Activated T-helper 9 cell treated with anti-CD3 and anti-CD28 coated beads, Interleukin-2, amount 50 U/mL, for 16 hours (primary cell): ENCODE results near the gene TMEM208.

Experiments
- DNase-seq: peaks from one replicate; pipeline ENCODE4 v3.0.0-alpha.2; 2020; ENCODE audit warnings: low read depth

Gene TMEM208

DNA sequence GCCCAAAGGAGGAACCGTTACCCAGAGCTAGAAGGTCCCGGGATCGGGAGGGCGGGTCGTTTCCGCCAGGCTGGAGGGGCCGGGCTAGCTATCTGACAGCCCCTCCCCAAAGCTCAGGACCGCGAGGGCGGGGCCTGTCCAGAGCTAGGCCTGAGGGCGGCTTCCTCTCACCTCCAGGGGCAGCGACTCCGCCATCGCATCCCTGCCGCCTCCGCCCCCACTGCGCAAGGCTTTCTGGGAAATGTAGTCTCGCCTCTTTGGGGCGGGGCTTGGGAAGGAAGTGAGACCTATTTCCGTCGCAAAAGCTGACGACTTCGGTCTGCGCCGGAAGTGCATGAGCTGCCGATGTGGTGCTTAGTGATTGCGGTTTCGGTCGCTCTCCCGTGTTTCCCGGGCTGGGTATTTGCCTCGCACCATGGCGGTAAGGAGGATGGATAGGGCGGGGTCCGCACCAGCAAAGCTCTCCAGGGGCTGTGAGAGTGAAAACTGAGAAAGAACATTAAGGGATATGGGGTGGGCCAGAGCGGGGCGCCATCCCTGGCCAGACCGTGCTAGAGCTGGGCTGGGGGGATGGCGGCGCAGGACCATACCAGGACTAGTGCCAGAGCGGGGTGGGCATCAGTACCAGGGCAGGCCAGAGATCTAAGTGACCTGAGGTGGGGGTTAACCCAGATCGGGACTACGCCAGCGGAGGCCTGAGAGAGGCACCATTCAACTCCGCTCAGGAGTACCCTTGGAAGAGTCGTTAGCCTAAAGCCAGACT lies at the start of gene TMEM208:
TMEM208 (plus strand) TSS at position 327 of the 763 bp plus-strand sequence; CDS start at position 416, 89 bp downstream.
- DNase-seq, result peak; percentile 97

DNA sequence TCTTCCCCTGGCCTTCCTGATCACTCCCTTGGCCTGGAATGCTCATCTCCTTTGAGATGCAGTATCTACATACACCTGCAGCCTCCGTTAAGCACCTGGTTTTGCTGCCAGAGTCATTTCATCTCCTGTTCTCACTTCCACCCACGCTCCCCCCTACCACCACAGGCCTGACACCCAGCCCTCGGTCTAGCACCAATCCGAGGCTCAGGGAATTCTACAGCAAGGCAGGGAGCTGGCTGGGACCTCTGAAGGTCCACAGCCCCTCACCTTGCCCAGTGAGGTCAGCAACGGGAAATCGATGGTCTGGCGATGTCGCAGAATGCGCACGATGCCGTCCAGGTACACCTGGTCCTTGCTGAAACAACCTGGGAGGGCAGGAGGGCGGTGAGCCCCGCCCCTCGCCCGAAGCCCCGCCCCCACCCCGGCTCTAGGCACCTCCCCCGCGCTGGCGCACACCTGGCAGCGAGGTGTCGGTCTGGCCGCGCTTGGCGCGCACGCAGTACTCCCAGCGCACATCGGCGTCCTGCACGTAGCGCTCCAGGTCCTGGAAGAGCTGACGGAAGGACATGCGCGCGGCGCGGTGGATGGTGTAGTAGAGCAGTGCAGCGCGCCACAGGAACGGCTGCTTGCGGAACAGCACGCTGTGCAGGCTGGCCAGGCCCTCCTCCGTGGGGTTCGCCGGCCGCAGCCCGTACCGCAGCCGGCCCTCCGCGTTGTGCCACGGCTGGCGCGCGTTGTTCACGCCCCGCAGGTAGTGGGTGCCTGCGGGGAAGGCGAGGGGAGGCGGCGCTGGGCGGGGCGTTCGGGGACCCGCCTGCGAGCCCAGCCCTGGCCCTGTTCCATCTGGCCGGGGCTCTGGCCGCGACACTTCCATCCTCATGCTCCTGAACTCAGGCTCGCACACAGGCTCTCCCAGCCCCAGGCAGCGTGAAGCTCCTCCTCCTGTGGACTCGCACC lies 48.9 kb upstream of the TMEM208 start:
- peak; percentile 44 for DNase-seq

DNA sequence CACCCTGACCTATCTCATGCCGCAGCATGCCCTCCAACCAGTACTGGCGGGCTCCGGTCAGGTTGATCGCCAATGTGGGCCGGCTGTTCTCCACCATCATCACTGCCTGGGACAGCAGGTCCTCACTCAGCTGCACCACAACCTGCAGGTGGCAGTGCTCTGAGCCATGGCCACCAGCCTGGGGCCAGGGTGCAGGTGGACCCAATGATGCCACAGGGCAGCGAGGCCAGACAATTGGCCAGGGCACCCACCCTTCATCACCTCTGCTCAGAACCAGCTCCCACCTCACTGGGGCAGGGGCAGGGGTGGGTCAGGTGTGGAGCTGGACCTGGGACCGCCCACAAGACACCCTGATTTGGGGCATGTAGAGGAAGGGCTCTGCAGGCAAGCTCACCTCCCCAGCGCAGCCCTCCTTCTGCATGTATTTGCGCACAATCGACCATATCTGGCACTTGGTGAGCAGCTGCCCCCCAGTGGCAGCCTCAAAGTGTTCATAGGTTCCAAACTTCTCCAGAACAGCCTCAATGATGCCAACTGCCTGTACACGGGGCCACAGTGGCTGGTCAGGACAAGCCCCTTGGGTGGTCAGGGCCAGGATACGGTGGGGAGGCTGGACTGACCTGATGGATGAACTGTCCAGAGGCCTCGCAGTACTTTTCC lies 47.4 kb upstream of the TMEM208 start:
- DNase-seq, result no peak

DNA sequence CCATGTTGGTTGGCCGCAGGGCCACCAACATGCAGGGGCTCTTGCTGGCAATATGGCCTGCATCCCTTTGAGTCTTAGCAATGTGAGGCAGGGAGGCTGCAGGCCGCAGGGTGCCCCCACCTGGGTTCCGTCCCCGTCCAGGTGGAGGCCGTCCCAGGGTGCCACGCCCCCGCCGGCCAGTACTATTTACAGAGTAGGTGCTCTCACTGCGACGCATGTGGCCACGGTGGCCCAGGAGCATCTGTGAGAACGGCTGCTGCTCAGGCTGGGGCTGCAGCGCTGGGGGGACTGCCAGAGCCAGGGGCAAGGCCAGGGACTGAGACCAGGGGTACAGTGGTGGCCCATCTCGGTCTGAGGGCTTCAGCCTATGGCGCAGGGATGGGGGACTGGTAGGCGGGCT lies 46.8 kb upstream of the TMEM208 start:
- DNase-seq, result no peak

DNA sequence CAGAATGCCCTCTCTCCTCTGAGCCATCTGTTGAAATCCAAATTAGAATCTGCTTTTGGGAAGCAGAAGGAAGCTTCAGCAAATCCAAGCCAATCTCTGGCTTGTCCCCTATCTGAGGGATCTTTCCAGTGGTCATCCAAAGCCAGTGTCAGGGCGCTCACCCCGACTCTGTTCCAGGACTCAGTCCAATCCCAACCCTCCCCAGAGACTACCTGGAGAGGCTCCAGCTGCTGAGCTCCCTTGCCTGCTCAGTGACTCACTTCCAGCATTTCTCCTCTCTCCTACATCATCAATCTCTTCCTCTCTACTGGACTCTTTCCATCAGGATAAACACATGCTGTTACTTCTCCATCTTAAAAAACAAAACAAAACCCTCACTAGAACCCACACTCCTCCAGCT lies 45.6 kb upstream of the TMEM208 start:
- DNase-seq, result no peak

DNA sequence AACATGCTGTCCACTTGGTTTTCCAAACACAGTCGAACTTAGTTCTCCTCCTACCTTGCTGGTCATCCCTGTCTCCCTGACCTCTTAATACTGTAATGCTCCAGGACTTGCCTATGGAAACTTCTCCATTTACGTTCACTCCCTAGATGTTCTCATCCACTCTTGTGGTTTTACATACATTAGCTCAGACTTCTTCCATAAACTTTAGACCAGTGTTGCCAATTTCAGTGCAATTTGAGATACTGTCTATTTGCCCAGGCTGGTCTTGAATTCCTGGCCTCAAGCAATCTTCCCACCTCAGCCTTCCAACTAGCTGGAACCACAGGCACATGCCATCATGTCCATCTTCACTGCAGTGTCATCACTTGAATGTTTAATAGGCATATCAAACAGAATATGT lies 44.6 kb upstream of the TMEM208 start:
- no peak for DNase-seq

DNA sequence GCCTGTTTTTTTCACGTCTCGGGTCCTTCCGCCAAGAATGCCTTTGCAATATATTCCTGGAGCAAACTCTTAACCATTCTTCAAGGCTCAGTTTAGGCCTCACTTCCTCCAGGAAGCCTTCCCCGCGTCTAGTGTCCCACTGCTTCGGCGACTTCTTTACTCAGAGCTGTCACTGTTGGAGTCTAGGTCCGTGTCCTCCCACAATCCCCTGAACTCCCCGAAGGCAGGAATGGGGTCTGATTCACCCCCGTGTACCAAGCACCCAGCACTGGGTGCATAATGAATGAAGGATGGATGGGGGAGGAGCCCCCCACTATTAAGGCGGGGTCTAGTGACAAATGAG lies 43.7 kb upstream of the TMEM208 start:
- no peak for DNase-seq

DNA sequence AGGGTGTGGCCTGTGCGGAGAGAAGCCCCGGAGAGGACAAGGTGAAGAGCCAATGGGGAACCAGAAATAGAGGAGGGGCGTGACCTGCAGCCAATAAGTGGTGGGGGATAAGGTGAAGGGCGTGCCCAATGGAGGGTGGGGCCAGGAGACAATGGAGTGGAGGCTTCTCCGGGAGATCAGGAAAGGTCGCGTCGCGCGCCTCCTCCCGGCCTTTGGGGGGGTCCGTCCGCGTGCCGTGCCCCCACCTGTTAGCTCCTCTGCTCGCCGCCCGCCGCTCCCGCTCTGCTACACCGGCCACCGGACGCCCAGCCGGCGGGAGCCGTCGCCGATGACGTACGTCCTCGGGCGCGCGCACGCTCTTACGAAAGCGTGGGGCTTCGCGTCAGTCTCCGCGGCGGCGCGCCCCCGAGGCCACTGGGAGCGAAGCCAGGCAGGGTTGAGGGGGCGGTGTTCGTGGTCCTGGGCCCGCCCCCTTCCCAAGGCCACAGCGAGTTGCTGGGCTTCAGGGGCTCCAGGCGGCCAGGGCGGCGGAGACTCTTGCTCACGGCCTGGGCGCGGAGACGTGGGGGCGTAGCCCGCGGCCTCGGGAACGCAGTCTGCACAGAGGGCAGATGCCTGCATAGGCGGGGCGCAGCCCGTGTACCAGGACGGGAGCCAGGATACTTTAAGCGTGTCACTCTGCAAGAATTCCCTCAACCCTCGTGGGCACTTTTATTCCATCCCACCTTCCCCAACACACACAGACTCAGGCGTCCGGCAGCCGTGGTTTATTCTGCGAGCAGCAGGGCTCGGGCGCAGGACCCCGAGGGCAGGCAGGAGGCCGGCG lies 43.1 kb upstream of the TMEM208 start, which contains the start of gene MATCAP1:
MATCAP1 (minus strand) TSS at position 337 of the 826 bp plus-strand sequence. CDS start 3,353 bp downstream, outside the sequence.
- DNase-seq, result peak; percentile 87

DNA sequence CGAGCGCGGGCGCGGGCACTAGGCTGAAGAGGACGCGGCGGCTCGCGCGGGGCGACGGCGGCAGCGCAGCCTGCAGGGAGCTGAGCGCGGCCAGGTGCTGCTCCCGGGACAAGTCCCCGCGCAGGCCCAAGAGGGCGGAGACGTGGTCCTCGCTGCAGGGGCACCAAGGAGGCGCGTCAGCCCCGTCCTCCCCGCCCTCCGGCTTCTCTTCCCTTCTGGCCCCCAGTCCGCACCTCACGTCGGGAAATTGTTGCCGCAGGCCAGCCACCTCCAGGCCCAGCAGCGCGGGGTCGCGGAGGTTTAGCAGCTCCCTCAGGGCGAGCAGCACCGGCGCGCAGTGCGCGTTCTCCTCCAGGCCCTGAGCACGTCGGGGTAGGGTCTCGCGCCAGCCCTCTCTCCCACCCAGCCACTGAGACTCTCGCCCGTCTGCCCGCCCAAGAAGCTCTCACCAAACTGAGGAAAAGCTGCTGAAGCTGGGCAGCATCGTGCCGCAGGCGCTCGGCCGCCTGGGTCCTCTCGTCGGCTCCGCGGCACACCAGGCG lies 42.4 kb upstream of the TMEM208 start:
- no peak for DNase-seq

DNA sequence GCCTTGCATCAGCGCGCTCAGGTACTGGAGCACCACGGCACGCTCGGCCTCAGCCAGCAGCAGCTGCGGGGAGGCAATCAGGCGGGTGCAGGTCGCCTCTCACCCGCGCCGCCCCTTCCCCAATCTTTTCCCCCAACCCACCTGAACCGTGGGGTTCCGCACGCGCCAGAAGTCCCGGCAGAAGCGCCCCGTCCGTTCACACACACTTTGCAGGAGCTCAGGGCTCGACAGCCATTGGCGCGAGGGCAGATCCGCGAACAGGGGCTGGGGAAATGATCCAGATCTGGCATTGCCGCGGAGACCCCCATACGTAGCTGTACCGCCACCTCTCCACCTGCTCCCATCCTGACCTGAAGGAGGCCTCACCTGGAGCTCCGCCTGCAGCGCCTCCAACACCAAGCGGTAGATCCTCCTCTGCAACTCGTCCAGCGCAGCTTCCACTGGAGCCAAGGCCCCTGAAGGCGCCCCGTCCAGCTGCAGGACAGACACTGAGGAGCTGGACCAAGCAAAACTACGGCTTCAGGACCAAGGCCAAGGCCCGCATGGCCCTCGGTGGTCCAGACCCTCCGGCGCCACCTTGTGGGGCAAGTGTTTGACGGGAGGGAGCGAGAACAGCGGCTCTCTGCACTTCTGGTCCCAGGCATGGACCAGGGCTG lies 41.8 kb upstream of the TMEM208 start:
- DNase-seq, result peak; percentile 75

DNA sequence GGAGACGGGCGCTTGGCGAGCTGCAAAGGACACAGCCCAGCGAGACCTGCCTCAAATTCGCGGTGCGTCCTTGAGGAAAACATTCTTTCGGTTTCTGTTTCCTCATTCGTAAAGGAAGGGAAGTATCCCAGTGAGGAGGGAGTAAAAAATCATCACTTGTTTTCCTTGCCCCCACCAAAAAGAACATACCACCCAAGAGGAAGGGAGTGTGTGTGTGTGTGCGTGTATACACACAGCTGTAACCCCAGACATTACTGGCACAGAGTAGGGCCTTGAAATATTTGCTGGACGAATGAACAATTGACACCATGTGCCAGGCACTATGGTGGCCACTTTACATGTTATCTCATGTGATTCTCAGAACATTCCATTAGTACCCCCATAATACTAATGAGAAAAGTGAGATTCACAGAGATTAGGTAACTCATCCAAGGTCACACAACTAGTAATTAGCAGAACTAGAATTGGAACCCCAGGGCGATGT lies 41.2 kb upstream of the TMEM208 start:
- no peak for DNase-seq

DNA sequence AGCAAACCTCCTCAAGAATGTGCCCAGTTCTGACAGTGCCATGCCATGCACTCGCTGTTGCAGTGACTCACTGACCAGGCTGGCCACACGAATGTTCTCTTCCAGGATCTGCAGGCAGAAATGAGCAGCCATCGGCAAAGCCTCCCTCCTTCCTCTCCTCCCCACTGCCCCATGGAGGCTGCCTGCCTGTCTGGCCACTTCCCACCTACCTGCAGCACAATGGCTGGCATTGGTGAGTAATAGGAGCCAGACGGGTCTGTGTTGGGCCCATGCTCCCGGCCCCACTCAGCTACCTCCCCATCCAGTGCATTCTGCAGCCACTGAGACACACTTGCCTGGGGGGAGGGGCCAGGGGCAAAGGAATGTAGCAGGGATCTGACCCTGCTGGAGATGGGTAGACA lies 40.4 kb upstream of the TMEM208 start:
- no peak for DNase-seq

DNA sequence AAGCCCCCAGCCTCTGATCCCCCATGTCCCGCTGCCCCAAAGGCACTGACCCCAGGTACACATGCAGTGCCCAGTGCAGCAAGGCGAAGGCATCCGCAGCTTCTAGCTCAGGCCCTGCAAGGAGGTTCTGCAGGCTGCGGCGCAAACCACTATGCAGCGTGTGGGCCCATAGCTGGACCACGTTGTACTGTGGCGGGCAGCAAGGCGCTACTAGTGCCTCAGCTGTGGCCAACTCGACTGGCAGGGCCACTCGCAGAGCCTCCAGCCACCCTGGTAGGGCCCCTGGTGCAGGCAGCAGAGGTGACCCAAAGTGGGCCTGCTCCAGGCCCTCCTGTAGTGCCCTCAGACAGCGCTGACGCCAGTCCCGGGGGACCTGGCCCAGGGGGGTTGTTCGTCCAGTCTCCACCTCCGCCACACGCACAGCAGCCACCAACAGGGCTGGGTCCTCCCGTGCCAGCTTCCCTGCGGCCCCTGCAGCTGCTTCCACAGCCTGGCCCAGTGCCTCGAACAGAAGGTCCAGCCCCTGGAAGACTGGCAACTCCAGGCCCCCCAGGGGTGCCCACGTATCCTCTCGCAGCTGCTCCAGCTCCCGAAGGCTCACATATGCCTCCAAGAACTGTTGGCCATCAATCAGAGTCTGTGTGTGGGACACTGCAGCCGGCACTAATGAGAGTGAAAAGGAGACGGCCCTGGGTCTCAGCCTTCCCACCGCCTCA lies 39.6 kb upstream of the TMEM208 start:
- DNase-seq, result no peak

DNA sequence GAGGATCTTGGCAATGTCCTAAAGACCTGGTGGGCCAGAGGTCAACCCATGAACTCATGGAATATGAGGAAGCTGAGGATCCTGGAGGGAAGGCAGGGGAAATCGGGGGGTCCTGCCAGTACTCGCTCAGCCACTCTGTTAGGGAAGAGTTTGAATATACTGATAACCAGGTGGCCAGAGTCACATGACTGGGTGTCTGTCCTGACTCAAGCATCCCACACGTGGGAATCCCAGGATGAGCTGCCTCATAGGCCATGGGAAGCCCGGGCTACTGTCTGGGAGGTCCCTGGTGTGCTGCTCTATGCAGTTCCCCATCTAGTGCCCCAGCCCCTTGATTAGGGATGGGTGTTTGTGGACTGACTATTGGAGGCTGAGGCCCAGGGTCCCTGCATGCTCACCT lies 38.6 kb upstream of the TMEM208 start:
- DNase-seq, result no peak

DNA sequence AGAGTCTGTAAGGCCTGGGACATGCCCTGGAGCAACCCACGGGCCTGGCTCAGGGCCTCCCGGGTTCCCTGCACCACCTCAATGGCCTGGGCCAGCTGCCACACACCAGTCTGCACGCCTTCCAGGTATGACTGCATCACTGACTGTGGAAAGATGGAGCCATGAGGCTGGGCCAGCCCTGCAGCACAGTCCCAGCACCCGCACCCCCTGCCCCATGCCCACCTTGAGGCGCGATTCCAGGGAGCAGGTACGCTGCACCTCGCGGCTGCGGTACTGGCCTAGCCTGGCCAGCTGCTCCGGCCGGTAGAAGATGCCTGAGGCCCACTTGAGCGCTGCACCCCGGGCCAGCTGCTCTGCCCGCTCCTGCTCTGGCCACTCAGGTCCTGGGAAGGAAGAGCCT lies 38.1 kb upstream of the TMEM208 start:
- DNase-seq, result no peak

DNA sequence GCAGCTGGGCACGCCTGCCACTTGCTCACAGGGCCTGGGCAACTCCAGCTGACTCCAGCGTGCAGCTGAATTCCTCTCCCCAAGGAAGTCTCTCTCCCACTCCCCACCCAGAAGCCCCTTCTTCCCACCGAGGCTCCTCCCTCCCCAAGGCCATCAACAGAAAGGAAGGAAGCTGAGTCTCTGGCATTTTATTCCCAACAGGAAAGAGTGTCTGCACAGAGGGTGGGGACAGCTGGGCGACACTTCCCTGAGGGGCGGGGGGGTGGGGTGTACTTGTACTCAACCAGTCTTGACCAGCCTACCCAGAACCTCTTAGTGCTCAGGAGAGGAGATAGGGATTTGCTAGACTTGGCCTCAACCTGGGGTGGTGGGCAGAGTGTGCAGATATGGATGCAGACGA lies 36.9 kb upstream of the TMEM208 start, which contains the start of gene EXOC3L1:
EXOC3L1 (minus strand) TSS at position 96 of the 400 bp plus-strand sequence. CDS start 460 bp downstream, outside the sequence.
- DNase-seq, result no peak

DNA sequence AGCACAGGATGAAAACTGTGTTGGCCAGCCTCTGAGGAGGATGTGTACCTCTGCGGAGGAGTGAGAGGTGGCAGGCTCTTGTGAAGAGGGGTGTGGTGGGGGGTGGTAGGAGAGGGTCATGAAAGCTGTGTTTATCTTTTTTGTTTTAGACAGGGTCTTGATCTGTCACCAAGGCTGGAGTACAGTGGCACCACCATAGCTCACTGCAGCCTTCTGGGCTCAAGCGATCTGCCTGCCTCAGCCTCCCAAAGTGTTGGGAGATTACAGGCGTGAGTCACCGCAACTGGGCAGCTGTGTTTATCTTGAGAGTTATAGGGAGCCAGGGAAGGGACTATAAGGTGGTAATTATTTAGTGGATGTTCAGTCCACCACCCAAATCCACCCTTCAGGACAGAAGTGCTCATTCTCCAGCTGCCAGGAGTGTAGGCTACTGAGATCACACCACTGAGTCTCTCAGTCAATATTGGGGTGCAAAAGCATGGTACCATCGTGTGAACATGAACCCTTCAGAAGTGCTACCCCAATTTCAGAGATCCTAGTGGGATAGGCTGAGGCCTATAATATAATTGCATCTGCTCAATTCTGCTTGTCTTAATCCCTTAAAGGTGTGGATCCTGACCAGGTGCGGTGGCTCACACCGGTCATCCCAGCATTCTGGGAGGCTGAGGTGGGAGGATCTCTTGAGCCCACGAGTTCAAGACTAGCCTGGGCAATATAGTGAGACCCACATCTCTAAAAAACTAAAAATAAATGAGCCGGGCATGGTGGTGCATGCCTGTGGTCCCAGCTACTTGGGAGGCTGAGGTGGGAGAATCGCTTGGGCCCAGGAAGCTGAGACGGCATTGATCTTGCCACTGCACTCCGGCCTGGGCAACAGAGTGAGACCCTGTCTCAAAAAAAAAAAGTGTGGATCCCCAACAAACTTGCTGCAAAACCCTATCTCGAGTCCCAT lies 36.2 kb upstream of the TMEM208 start:
- DNase-seq, result no peak

DNA sequence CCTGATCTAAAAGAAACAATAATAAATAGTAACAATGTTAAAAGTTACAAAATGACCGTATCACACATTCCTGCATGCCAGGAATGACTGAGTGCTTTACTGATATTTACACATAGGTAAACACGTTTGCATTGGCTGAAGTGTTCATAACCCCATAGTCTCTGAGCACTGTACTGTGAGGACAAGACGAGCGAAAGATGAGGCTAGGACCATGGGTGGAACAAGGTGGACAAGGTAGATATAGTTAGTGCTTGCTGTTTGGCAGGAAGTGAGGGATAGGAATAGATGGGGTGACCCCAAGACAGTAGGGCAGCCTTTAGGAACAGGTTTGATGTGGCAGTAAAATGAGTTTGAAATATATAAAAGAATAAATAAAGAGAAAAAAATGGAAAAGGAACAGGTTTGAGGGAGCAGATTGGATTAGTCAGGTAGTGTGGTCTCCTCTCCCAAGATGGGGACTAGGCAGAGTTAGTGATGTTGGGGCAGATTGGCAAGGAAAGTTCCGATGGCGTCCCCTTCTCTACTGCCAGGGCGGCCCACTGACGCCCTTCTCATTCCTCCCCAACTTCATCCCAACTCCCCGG lies 35.4 kb upstream of the TMEM208 start:
- no peak for DNase-seq
